HepG2 (cell line): ENCODE measurements around the gene PKP4. TPM values are rescaled to one million over a fixed set of nuclear protein-coding genes. Genes with fewer than 3 reads are reported as not detected.

Experiments used
- AHR ChIP-seq: IDR thresholded peaks from 2 replicates; pipeline ENCODE4 v1.6.1; 2018; ENCODE audit warnings: missing genetic modification reagents, missing compliant biosample characterization
- CBX2 ChIP-seq, 2 experiments: fragments of 200-600 bp in 1 of 2; sonication (generic); formaldehyde crosslinking in 1 of 2; IDR thresholded peaks; 2 replicates each; pipeline versions ENCODE4 v1.7.0 to v1.8.1; 2018 to 2022; ENCODE audit warnings: low read depth in 2 of 2, low read length in 1 of 2, mild to moderate bottlenecking in 1 of 2, missing genetic modification reagents in 1 of 2
- CCDC6 ChIP-seq: sonication (generic); formaldehyde crosslinking; IDR thresholded peaks from 2 replicates; pipeline ENCODE4 v1.8.1; 2022; ENCODE audit warnings: mild to moderate bottlenecking, missing genetic modification reagents, moderate library complexity
- ETV5 ChIP-seq: IDR thresholded peaks from 2 replicates; pipeline ENCODE4 v1.6.1; 2018; ENCODE audit warnings: missing biosample characterization, missing genetic modification reagents, inconsistent platforms, borderline replicate concordance
- NAIF1 ChIP-seq: sonication (generic); formaldehyde crosslinking; IDR thresholded peaks from 2 replicates; pipeline ENCODE4 v1.5.0; 2020; ENCODE audit warnings: mild to moderate bottlenecking, missing genetic modification reagents, borderline replicate concordance
- NFE2L2 ChIP-seq: fragments of 150-350 bp; IDR thresholded peaks from 2 replicates; pipeline ENCODE4 v1.6.1; 2014; ENCODE audit warnings: low read length
- NR2F6 ChIP-seq, 2 experiments: IDR thresholded peaks; 2 replicates each; pipeline ENCODE4 v1.6.1; 2016; ENCODE audit warnings: antibody characterized with exemption in 1 of 2, mild to moderate bottlenecking in 1 of 2
- PAF1 ChIP-seq: IDR thresholded peaks from 2 replicates; pipeline ENCODE4 v1.6.1; 2016; ENCODE audit warnings: missing genetic modification reagents, missing compliant biosample characterization
- PAX8 ChIP-seq: sonication (generic); formaldehyde crosslinking; IDR thresholded peaks from 2 replicates; pipeline ENCODE4 v1.8.0; 2022; ENCODE audit warnings: mild to moderate bottlenecking, missing genetic modification reagents, borderline replicate concordance
- SP1 ChIP-seq, 2 experiments: fragments of 450-650 bp in 1 of 2; sonication (generic) in 1 of 2; formaldehyde crosslinking in 1 of 2; IDR thresholded peaks; 2 replicates each; pipeline versions ENCODE4 v1.4.0 to v1.6.1; 2016 to 2020; ENCODE audit warnings: missing genetic modification reagents in 1 of 2
- ZBTB26 ChIP-seq: IDR thresholded peaks from 2 replicates; pipeline ENCODE4 v1.6.1; 2016; ENCODE audit warnings: missing compliant biosample characterization, missing genetic modification reagents, borderline replicate concordance
- ZBTB42 ChIP-seq: sonication (generic); formaldehyde crosslinking; IDR thresholded peaks from 2 replicates; pipeline ENCODE4 v1.5.0; 2020; ENCODE audit warnings: mild to moderate bottlenecking, missing genetic modification reagents
- ZBTB7B ChIP-seq: sonication (generic); formaldehyde crosslinking; IDR thresholded peaks from 2 replicates; pipeline ENCODE4 v1.4.0; 2020; ENCODE audit warnings: missing genetic modification reagents
- ZBTB8A ChIP-seq: sonication (generic); formaldehyde crosslinking; IDR thresholded peaks from 2 replicates; pipeline ENCODE4 v1.4.0; 2020; ENCODE audit warnings: mild to moderate bottlenecking, low read depth, missing genetic modification reagents, borderline replicate concordance
- ZFP37 ChIP-seq: sonication (generic); formaldehyde crosslinking; IDR thresholded peaks from 2 replicates; pipeline ENCODE4 v1.4.0; 2020; ENCODE audit warnings: missing genetic modification reagents, borderline replicate concordance
- ZNF724P ChIP-seq: sonication (generic); formaldehyde crosslinking; IDR thresholded peaks from 2 replicates; pipeline ENCODE4 v1.8.0; 2022; ENCODE audit warnings: missing genetic modification reagents, borderline replicate concordance
- ZNF737 ChIP-seq: sonication (generic); formaldehyde crosslinking; IDR thresholded peaks from 2 replicates; pipeline ENCODE4 v1.5.0; 2020; ENCODE audit warnings: missing genetic modification reagents, mild to moderate bottlenecking, borderline replicate concordance
- ZNF770 ChIP-seq: sonication (generic); formaldehyde crosslinking; IDR thresholded peaks from 2 replicates; pipeline ENCODE4 v1.5.0; 2020; ENCODE audit warnings: mild to moderate bottlenecking, missing genetic modification reagents
- ZNF83 ChIP-seq: sonication (generic); formaldehyde crosslinking; IDR thresholded peaks from 2 replicates; pipeline ENCODE4 v1.4.0; 2020; ENCODE audit warnings: missing genetic modification reagents, mild to moderate bottlenecking, borderline replicate concordance
- polyA plus RNA-seq, 8 experiments: library from polyadenylated mRNA; depleted of rRNA in 3 of 8; stranded (reverse) in 7 of 8; unstranded in 1 of 8; fragments of >200 nt; fragmentation: Illumina TruSeq in 4 of 8; extraction: Trizol in 4 of 8; gene quantifications; 2 replicates each; pipeline versions ENCODE4 v1.2.1 to v1.2.3, GENCODE V29; 2011 to 2016; ENCODE audit warnings: low read depth in 4 of 8, missing spikeins in 1 of 8, mixed read lengths in 1 of 8; ENCODE audit not compliant: insufficient read depth in 1 of 8
- total RNA-seq, 5 experiments: library from RNA; depleted of rRNA; stranded (reverse); fragments of >200 nt; fragmentation: Illumina TruSeq; extraction: Trizol; gene quantifications; 2 replicates each; pipeline ENCODE4 v1.2.3, GENCODE V29; 2016; ENCODE audit warnings: low read depth in 1 of 5
- TF ChIP-seq, protein P1 (sequence below): IDR thresholded peaks from 2 replicates; pipeline ENCODE4 v1.6.1; 2016; ENCODE audit warnings: mild to moderate bottlenecking, missing biosample characterization, missing genetic modification reagents
- TF ChIP-seq, protein P2 (sequence below): conservative IDR thresholded peaks from 2 replicates; pipeline ENCODE4 v1.6.1; 2018; ENCODE audit warnings: missing genetic modification reagents
- TF ChIP-seq, protein P3 (sequence below): IDR thresholded peaks from 2 replicates; pipeline ENCODE4 v1.6.1; 2016; ENCODE audit warnings: missing biosample characterization, missing genetic modification reagents, low read depth

PKP4 gene
- total and polyA plus RNA-seq, 2 of the 13 experiments (the other 11 are each of a cell fraction or from before 2014, with no cell fraction given), result 80.9 to 90.5 TPM

DNA sequence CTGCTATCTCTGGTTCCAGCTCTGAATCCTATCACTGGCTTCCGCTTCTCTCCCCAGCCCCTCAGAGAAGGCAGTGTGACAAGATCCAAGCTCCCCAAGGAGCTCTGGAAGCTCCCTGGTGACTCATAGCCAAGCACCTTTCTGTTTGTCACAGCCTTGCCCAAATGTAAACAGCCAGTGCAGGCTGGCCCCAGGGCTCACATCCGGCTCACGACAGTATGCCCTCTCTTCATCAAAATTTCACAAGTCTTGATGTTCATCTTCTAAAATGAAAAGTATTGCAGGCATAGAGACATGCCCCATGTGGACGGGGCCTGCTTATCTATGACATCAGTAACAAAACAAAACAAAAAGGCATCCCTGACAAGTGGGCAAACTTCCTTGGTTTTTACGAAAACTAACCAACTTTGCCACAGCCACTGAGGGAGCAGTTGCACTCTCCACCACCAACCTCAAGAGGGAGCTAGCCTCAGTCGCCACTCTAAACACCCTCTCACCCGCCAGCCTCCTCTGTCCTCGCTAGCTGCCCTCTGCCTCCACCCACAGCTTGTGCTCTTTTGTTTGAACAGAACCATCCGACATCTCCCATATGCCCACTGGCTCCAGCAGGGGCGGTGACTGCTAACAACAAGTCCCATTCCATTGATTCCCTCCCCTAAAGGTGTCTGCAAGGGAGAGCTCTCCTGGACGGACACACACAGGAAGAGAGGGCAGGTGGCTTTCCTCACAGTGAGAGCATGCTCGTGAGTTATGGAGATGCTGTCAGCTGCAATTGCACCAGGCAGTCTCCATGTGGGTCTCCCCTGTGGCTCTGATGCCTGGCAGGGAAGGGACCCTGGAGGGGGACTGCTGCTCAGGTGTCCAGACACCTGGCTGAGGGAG is 267.4 kb downstream of the PKP4 start (continued):
- TF ChIP-seq PAF1 (CRISPR knock-in tag) (no peak), PAX8 (CRISPR knock-in tag) (no peak), ZBTB8A (CRISPR knock-in tag) (no peak), NAIF1 (CRISPR knock-in tag) (no peak), ZNF770 (CRISPR knock-in tag) (peak; percentile 97), NFE2L2 (no peak), ZFP37 (CRISPR knock-in tag) (no peak), ETV5 (CRISPR knock-in tag) (peak; percentile 93), ZBTB42 (no peak), ZBTB7B (CRISPR knock-in tag) (no peak), ZNF83 (CRISPR knock-in tag) (no peak), SP1 (IDR thresholded peaks at IDR 0.05) (no peak), SP1 (CRISPR knock-in tag; IDR thresholded peaks at IDR 0.05) (no peak), CBX2 (IDR thresholded peaks at IDR 0.05; ENCODE audit: low read depth, low read length) (no peak), CBX2 (CRISPR knock-in tag; IDR thresholded peaks at IDR 0.05; ENCODE audit: low read depth) (no peak), NR2F6 (IDR thresholded peaks at IDR 0.05) (no peak), NR2F6 (CRISPR knock-in tag; IDR thresholded peaks at IDR 0.05) (0 out of 2 replicates have a peak, but pooled peaks have one; percentile 31), CCDC6 (CRISPR knock-in tag) (no peak), ZNF724P (no peak), AHR (CRISPR knock-in tag) (no peak; the same call in 1 of the 2 replicates), ZNF737 (CRISPR knock-in tag) (peak; percentile 49; the same call in 1 of the 2 replicates), ZBTB26 (CRISPR knock-in tag) (peak; percentile 23; the same call in 1 of the 2 replicates)
- TF ChIP-seq, protein P1, sequence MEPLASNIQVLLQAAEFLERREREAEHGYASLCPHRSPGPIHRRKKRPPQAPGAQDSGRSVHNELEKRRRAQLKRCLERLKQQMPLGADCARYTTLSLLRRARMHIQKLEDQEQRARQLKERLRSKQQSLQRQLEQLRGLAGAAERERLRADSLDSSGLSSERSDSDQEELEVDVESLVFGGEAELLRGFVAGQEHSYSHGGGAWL (CRISPR knock-in tag), result no peak
- TF ChIP-seq, protein P2, sequence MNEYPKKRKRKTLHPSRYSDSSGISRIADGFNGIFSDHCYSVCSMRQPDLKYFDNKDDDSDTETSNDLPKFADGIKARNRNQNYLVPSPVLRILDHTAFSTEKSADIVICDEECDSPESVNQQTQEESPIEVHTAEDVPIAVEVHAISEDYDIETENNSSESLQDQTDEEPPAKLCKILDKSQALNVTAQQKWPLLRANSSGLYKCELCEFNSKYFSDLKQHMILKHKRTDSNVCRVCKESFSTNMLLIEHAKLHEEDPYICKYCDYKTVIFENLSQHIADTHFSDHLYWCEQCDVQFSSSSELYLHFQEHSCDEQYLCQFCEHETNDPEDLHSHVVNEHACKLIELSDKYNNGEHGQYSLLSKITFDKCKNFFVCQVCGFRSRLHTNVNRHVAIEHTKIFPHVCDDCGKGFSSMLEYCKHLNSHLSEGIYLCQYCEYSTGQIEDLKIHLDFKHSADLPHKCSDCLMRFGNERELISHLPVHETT, result no peak
- TF ChIP-seq, protein P3, sequence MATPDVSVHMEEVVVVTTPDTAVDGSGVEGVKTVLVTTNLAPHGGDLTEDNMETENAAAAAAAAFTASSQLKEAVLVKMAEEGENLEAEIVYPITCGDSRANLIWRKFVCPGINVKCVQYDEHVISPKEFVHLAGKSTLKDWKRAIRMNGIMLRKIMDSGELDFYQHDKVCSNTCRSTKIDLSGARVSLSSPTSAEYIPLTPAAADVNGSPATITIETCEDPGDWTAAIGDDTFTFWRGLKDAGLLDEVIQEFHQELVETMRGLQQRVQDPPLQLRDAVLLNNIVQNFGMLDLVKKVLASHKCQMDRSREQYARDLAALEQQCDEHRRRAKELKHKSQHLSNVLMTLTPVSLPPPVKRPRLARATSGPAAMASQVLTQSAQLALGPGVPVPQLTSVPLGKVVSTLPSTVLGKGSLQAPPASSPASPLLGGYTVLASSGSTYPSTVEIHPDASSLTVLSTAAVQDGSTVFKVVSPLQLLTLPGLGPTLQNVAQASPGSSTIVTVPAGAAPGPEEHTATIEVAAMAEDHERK, result no peak
